HEK293T (cell line): ENCODE measurements around the gene BTN2A1.
"Not testable (repeated sequence)": the region's sequence is repeated elsewhere in the genome, so short reads cannot be mapped to it uniquely, and the experiment has no call there.

Experiments used
- CTCF ChIA-PET: fragments of 350-600 bp; formaldehyde crosslinking; extraction: SDS; loops from one replicate; lab custom pipeline; 2021; ENCODE audit warnings: antibody characterized with exemption, inconsistent platforms; lab: Yijun Ruan, JAX
- POLR2A ChIA-PET: fragments of 350-600 bp; formaldehyde crosslinking; extraction: SDS; loops from one replicate; lab custom pipeline; 2020; ENCODE audit warnings: antibody characterized with exemption, inconsistent platforms; lab: Yijun Ruan, JAX
- DNase-seq: peaks from one replicate; pipeline ENCODE4 v3.0.0; 2012; ENCODE audit warnings: mixed read lengths; ENCODE audit errors: extremely low spot score
- ARNT ChIP-seq: fragments of 450-650 bp; IDR thresholded peaks from 2 replicates; pipeline ENCODE4 v1.6.1; 2017; ENCODE audit warnings: mild to moderate bottlenecking
- BHLHE40 ChIP-seq: fragments of 450-650 bp; IDR thresholded peaks from 2 replicates; pipeline ENCODE4 v1.6.1; 2016; ENCODE audit warnings: mild to moderate bottlenecking, moderate library complexity, borderline replicate concordance
- CTBP1 ChIP-seq: fragments of 450-650 bp; IDR thresholded peaks from 2 replicates; pipeline ENCODE4 v1.6.1; 2016; ENCODE audit warnings: borderline replicate concordance
- ELF4 ChIP-seq: fragments of 450-650 bp; IDR thresholded peaks from 2 replicates; pipeline ENCODE4 v1.6.1; 2017; ENCODE audit warnings: antibody characterized with exemption
- FOXA1 ChIP-seq: fragments of 450-650 bp; IDR thresholded peaks from 2 replicates; pipeline ENCODE4 v1.6.1; 2016; ENCODE audit warnings: mild to moderate bottlenecking
- FOXK2 ChIP-seq: fragments of 450-650 bp; IDR thresholded peaks from 2 replicates; pipeline ENCODE4 v1.6.1; 2016; ENCODE audit warnings: mild to moderate bottlenecking
- FOXM1 ChIP-seq: fragments of 450-650 bp; IDR thresholded peaks from 2 replicates; pipeline ENCODE4 v1.6.1; 2017; ENCODE audit warnings: mild to moderate bottlenecking, borderline replicate concordance
- HDGF ChIP-seq: fragments of 450-650 bp; IDR thresholded peaks from 2 replicates; pipeline ENCODE4 v1.6.1; 2017; ENCODE audit warnings: antibody characterized with exemption, borderline replicate concordance
- L3MBTL2 ChIP-seq: fragments of 450-650 bp; conservative IDR thresholded peaks from 2 replicates; pipeline ENCODE4 v1.6.1; 2016; ENCODE audit warnings: mild to moderate bottlenecking
- LEF1 ChIP-seq: fragments of 450-650 bp; IDR thresholded peaks from 2 replicates; pipeline ENCODE4 v1.6.1; 2017; ENCODE audit warnings: mild to moderate bottlenecking, borderline replicate concordance
- NFRKB ChIP-seq: fragments of 450-650 bp; IDR thresholded peaks from 2 replicates; pipeline ENCODE4 v1.6.1; 2016; ENCODE audit warnings: mild to moderate bottlenecking, moderate library complexity
- PKNOX1 ChIP-seq: fragments of 450-650 bp; IDR thresholded peaks from 2 replicates; pipeline ENCODE4 v1.6.1; 2016
- SP1 ChIP-seq: fragments of 450-650 bp; IDR thresholded peaks from 2 replicates; pipeline ENCODE4 v1.6.1; 2017
- SUZ12 ChIP-seq: fragments of 450-650 bp; IDR thresholded peaks from 2 replicates; pipeline ENCODE4 v1.6.1; 2016; ENCODE audit warnings: mild to moderate bottlenecking
- TARDBP ChIP-seq: fragments of 450-650 bp; IDR thresholded peaks from 2 replicates; pipeline ENCODE4 v1.6.1; 2016
- ZNF384 ChIP-seq: fragments of 450-650 bp; IDR thresholded peaks from 2 replicates; pipeline ENCODE4 v1.6.1; 2016

BTN2A1 gene

GRCh38 chr6:26432627-26433201, 25.0 kb upstream of the BTN2A1 start:
- DNase-seq: no peak
- CTCF ChIA-PET: interaction anchor here (0.6 kb wide), 1 partner anchor 367 kb away, joined by 3 read pairs; no protein-coding TSS in a partner anchor
- TF ChIP-seq TARDBP (no peak), PKNOX1 (no peak), FOXM1 (no peak), ELF4 (no peak), ZNF384 (no peak), HDGF (no peak), SUZ12 (no peak), FOXK2 (no peak), L3MBTL2 (no peak), NFRKB (no peak), CTBP1 (no peak), SP1 (no peak), ARNT (no peak)
- POLR2A ChIA-PET: no interaction called here

GRCh38 chr6:26433680-26434079, 24.1 kb upstream of the BTN2A1 start:
- CTCF ChIA-PET, POLR2A ChIA-PET, DNase-seq: not testable (repeated sequence)

- DNase-seq: no peak
- ChIA-PET POLR2A (no interaction called here), CTCF (no interaction called here)
- TF ChIP-seq ELF4: no peak
- TF ChIP-seq CTBP1: no peak
- TF ChIP-seq PKNOX1: no peak
- TF ChIP-seq SP1: no peak
- no peak for TF ChIP-seq FOXA1
- TF ChIP-seq L3MBTL2: no peak
- TF ChIP-seq ZNF384: no peak
- no peak for TF ChIP-seq LEF1
- TF ChIP-seq ARNT: no peak
Measured at GRCh38 chr6:26436018-26436417, 21.7 kb upstream of the BTN2A1 start.

- TF ChIP-seq L3MBTL2: no peak
- TF ChIP-seq HDGF: no peak
- TF ChIP-seq FOXM1: no peak
- TF ChIP-seq PKNOX1: no peak
- no peak for TF ChIP-seq LEF1
- TF ChIP-seq SP1: no peak
- no peak for TF ChIP-seq ZNF384
- TF ChIP-seq NFRKB: no peak
- no peak for TF ChIP-seq ARNT
- no peak for TF ChIP-seq FOXK2
- no peak for TF ChIP-seq CTBP1
- TF ChIP-seq FOXA1: no peak
- no peak for TF ChIP-seq ELF4
- no peak for TF ChIP-seq SUZ12
- TF ChIP-seq BHLHE40: no peak
- TF ChIP-seq TARDBP: no peak
- ChIA-PET POLR2A (no interaction called here), CTCF (no interaction called here)
- no peak for DNase-seq
Measured at GRCh38 chr6:26437550-26437949, 20.2 kb upstream of the BTN2A1 start.

- TF ChIP-seq FOXA1 (no peak), CTBP1 (no peak), BHLHE40 (no peak), HDGF (no peak), PKNOX1 (no peak), ELF4 (no peak), L3MBTL2 (no peak), TARDBP (no peak), FOXM1 (no peak), NFRKB (no peak), SP1 (no peak), FOXK2 (no peak), ZNF384 (no peak), LEF1 (no peak), ARNT (no peak), SUZ12 (no peak)
- CTCF ChIA-PET: no interaction called here
- no peak for DNase-seq
- POLR2A ChIA-PET: no interaction called here
Measured at GRCh38 chr6:26438000-26438399, 19.8 kb upstream of the BTN2A1 start.
